Measurements from ENCODE around the gene RND1. TPM values are rescaled to one million over a fixed set of nuclear protein-coding genes. Genes with fewer than 3 reads are reported as not detected.

Gene RND1
- total and polyA plus RNA-seq, 4 donors = 5.3 to 80.5 (median 15.3) TPM

GRCh38 chr12:48882315-48882687, 16.6 kb upstream of the RND1 start:
- H3K27ac ChIP-seq (ENCODE audit: low read depth in 1 of 2, low read length in 1 of 2) = peak overlapping the region in 1 of 2 donors; percentile 62
- H3K27me3 ChIP-seq (ENCODE audit: control insufficient read depth in 3 of 3, insufficient read depth in 3 of 3, low read length in 2 of 3) = peaks cover 0 to 3% (median 0%) of the 10 kb centered on the region in 3 donors
- peak; percentile 41 to 64 (median 56) for DNase-seq
- peak overlapping the region in 1 of 2 donors; percentile 19 for H3K9ac ChIP-seq (ENCODE audit: insufficient read depth in 1 of 2, low read length in 2 of 2)
- peaks cover 0 to 27% (median 17%) of the 10 kb centered on the region in 5 donors for H3K4me1 ChIP-seq (ENCODE audit: control insufficient read depth in 5 of 5, insufficient read depth in 5 of 5, low read length in 5 of 5)
- H3K9me3 ChIP-seq (ENCODE audit: control insufficient read depth in 4 of 4, insufficient read depth in 3 of 4, low read length in 3 of 4) = no peaks in the 10 kb centered on the region
- WGBS, 2 donors = 7 to 12% methylated on average over 10 of the region's 10 CpGs
- H3K4me3 ChIP-seq = no peak overlapping the region
- no peak for TF ChIP-seq CTCF (IDR thresholded peaks at IDR 0.05; ENCODE audit: control extremely low read depth, extremely low read depth)
- ATAC-seq (ENCODE audit: insufficient read depth, low FRiP score) = no peak
- no peaks in the 10 kb centered on the region for H3K36me3 ChIP-seq (ENCODE audit: control insufficient read depth in 4 of 4, insufficient read depth in 4 of 4, low read length in 4 of 4)

- Histone ChIP-seq H3K27me3 (ENCODE audit: control insufficient read depth in 3 of 3, insufficient read depth in 3 of 3, low read length in 2 of 3) (peaks cover 0 to 3% (median 0%) of the 10 kb centered on the region in 3 donors), H3K4me1 (ENCODE audit: control insufficient read depth in 5 of 5, insufficient read depth in 5 of 5, low read length in 5 of 5) (peaks cover 0 to 27% (median 17%) of the 10 kb centered on the region in 5 donors), H3K9ac (ENCODE audit: insufficient read depth in 1 of 2, low read length in 2 of 2) (peak overlapping the region in 1 of 2 donors; percentile 19), H3K4me3 (no peak overlapping the region), H3K27ac (ENCODE audit: low read depth in 1 of 2, low read length in 1 of 2) (peak overlapping the region in 1 of 2 donors; percentile 45), H3K9me3 (ENCODE audit: control insufficient read depth in 4 of 4, insufficient read depth in 3 of 4, low read length in 3 of 4) (no peaks in the 10 kb centered on the region), H3K36me3 (ENCODE audit: control insufficient read depth in 4 of 4, insufficient read depth in 4 of 4, low read length in 4 of 4) (no peaks in the 10 kb centered on the region)
- DNase-seq (peak in 2 of 3 donors; percentile 23 to 25), ATAC-seq (ENCODE audit: insufficient read depth, low FRiP score) (no peak)
- WGBS, 2 donors = 33 to 62% methylated on average over 9 of the region's 9 CpGs
- no peak for TF ChIP-seq CTCF (IDR thresholded peaks at IDR 0.05; ENCODE audit: control extremely low read depth, extremely low read depth)
These were observed 16.1 kb upstream of the RND1 start for GRCh38 chr12:48881686-48882314.

- DNase-seq (no peak), ATAC-seq (ENCODE audit: insufficient read depth, low FRiP score) (no peak)
- Histone ChIP-seq H3K36me3 (ENCODE audit: control insufficient read depth in 4 of 4, insufficient read depth in 4 of 4, low read length in 4 of 4) (no peaks in the 10 kb centered on the region), H3K27me3 (ENCODE audit: control insufficient read depth in 3 of 3, insufficient read depth in 3 of 3, low read length in 2 of 3) (peaks cover 0 to 3% (median 0%) of the 10 kb centered on the region in 3 donors), H3K27ac (ENCODE audit: low read depth in 1 of 2, low read length in 1 of 2) (no peak overlapping the region), H3K4me1 (ENCODE audit: control insufficient read depth in 5 of 5, insufficient read depth in 5 of 5, low read length in 5 of 5) (peaks cover 0 to 27% (median 17%) of the 10 kb centered on the region in 5 donors), H3K9me3 (ENCODE audit: control insufficient read depth in 4 of 4, insufficient read depth in 3 of 4, low read length in 3 of 4) (no peaks in the 10 kb centered on the region), H3K9ac (ENCODE audit: insufficient read depth in 1 of 2, low read length in 2 of 2) (no peak overlapping the region), H3K4me3 (no peak overlapping the region)
- WGBS, 2 donors = 85% methylated on average over 9 of the region's 9 CpGs
- TF ChIP-seq CTCF (IDR thresholded peaks at IDR 0.05; ENCODE audit: control extremely low read depth, extremely low read depth) = no peak
These were observed 15.0 kb upstream of the RND1 start for GRCh38 chr12:48880647-48881046.
